Mesenchymal stem cell (in vitro differentiated cells and primary cell): ENCODE data around the gene SRGAP2B.
"Not testable (repeated sequence)": the region's sequence is repeated elsewhere in the genome, so short reads cannot be mapped to it uniquely, and the experiment has no call there.

Experiments
- DNase-seq: peaks from one replicate; pipeline ENCODE4 v3.0.0-alpha.2; 2013
- H2AFZ ChIP-seq: one replicate; pipeline ENCODE4 v1.6.1; 2013; ENCODE audit warnings: low read depth, mild to moderate bottlenecking, control low read depth, inconsistent platforms, low read length, moderate library complexity
- H2AK5ac ChIP-seq: 2 replicates; pipeline ENCODE4 v1.6.1; 2013; ENCODE audit warnings: low read length, moderate library complexity, mild to moderate bottlenecking, inconsistent platforms; ENCODE audit not compliant: severe bottlenecking
- H2BK120ac ChIP-seq: one replicate; pipeline ENCODE4 v1.6.1; 2013; ENCODE audit warnings: low read depth, mild to moderate bottlenecking, inconsistent platforms, low read length, moderate library complexity
- H2BK12ac ChIP-seq, 2 experiments: one replicate each; pipeline ENCODE4 v1.6.1; 2013; ENCODE audit warnings: inconsistent platforms in 2 of 2, low read length in 2 of 2, mild to moderate bottlenecking in 2 of 2, moderate library complexity in 2 of 2, control low read depth in 1 of 2
- H2BK15ac ChIP-seq: one replicate; pipeline ENCODE4 v1.6.1; 2013; ENCODE audit warnings: mild to moderate bottlenecking, low read depth, inconsistent platforms; ENCODE audit not compliant: poor library complexity, severe bottlenecking
- H2BK5ac ChIP-seq: 2 replicates; pipeline ENCODE4 v1.6.1; 2013; ENCODE audit warnings: low read depth, mild to moderate bottlenecking, low read length, control low read depth, inconsistent platforms; ENCODE audit not compliant: poor library complexity, severe bottlenecking
- H3K14ac ChIP-seq, 2 experiments: one replicate each; pipeline ENCODE4 v1.6.1; 2013; ENCODE audit warnings: inconsistent platforms in 2 of 2, low read length in 2 of 2, control low read depth in 1 of 2, mild to moderate bottlenecking in 1 of 2, moderate library complexity in 1 of 2
- H3K18ac ChIP-seq, 2 experiments: one replicate each; pipeline ENCODE4 v1.6.1; 2013; ENCODE audit warnings: inconsistent platforms in 2 of 2, low read length in 2 of 2, control low read depth in 1 of 2, low read depth in 1 of 2, mild to moderate bottlenecking in 1 of 2
- H3K23ac ChIP-seq, 2 experiments: one replicate each; pipeline ENCODE4 v1.6.1; 2013; ENCODE audit warnings: inconsistent platforms in 2 of 2, low read length in 2 of 2, mild to moderate bottlenecking in 2 of 2, moderate library complexity in 2 of 2, control low read depth in 1 of 2
- H3K27ac ChIP-seq: 2 replicates; pipeline ENCODE4 v1.5.1; 2013; ENCODE audit warnings: mild to moderate bottlenecking, moderate library complexity, low read length, control low read depth, inconsistent platforms; ENCODE audit not compliant: poor library complexity, severe bottlenecking
- H3K27me3 ChIP-seq, 2 experiments: 2 replicates each; pipeline versions ENCODE4 v1.6.1 to v1.7.0; 2013; ENCODE audit warnings: low read length in 2 of 2, mild to moderate bottlenecking in 2 of 2, moderate library complexity in 2 of 2, control low read depth in 1 of 2, inconsistent platforms in 1 of 2; ENCODE audit not compliant: control insufficient read depth in 1 of 2, insufficient read depth in 1 of 2
- H3K36me3 ChIP-seq, 2 experiments: 2 replicates each; pipeline versions ENCODE4 v1.6.1 to v1.7.0; 2013; ENCODE audit warnings: low read length in 2 of 2, control low read depth in 1 of 2, inconsistent platforms in 1 of 2, low read depth in 1 of 2, mild to moderate bottlenecking in 1 of 2; ENCODE audit not compliant: insufficient read depth in 2 of 2, control insufficient read depth in 1 of 2
- H3K4ac ChIP-seq, 2 experiments: one replicate each; pipeline ENCODE4 v1.6.1; 2013; ENCODE audit warnings: inconsistent platforms in 2 of 2, low read length in 2 of 2, mild to moderate bottlenecking in 2 of 2, moderate library complexity in 2 of 2, control low read depth in 1 of 2, low read depth in 1 of 2
- H3K4me1 ChIP-seq: 2 replicates; pipeline ENCODE4 v1.6.1; 2013; ENCODE audit warnings: low read depth, low read length, control low read depth; ENCODE audit not compliant: control insufficient read depth, insufficient read depth
- H3K4me2 ChIP-seq: 2 replicates; pipeline ENCODE4 v1.6.1; 2013; ENCODE audit warnings: low read length, mild to moderate bottlenecking, inconsistent platforms; ENCODE audit not compliant: poor library complexity, severe bottlenecking
- H3K4me3 ChIP-seq, 2 experiments: 2 replicates each; pipeline versions ENCODE4 v1.5.1 to v1.7.0; 2013; ENCODE audit warnings: low read length in 2 of 2, mild to moderate bottlenecking in 2 of 2, control low read depth in 1 of 2, low read depth in 1 of 2; ENCODE audit not compliant: insufficient read depth in 1 of 2
- H3K79me1 ChIP-seq: replicated peaks from 2 replicates; pipeline ENCODE4 v1.6.1; 2013; ENCODE audit warnings: mild to moderate bottlenecking, control low read depth, low read length, inconsistent platforms; ENCODE audit not compliant: poor library complexity, severe bottlenecking
- H3K9ac ChIP-seq: 2 replicates; pipeline ENCODE4 v1.7.0; 2013; ENCODE audit warnings: mild to moderate bottlenecking, low read length, moderate library complexity
- H3K9me3 ChIP-seq: 2 replicates; pipeline ENCODE4 v1.7.0; 2013; ENCODE audit warnings: mild to moderate bottlenecking, low read length; ENCODE audit not compliant: control insufficient read depth
- H4K8ac ChIP-seq: one replicate; pipeline ENCODE4 v1.6.1; 2013; ENCODE audit warnings: inconsistent platforms, mild to moderate bottlenecking, low read length, moderate library complexity
- H4K91ac ChIP-seq: one replicate; pipeline ENCODE4 v1.6.1; 2013; ENCODE audit warnings: mild to moderate bottlenecking, low read length, inconsistent platforms
- WGBS: methylation state at CpG from one replicate; pipeline ENCODE4 v1.1.7; 2013; ENCODE audit warnings: mixed read lengths; 5-methylcytosine and 5-hydroxymethylcytosine counted together

SRGAP2B gene

GRCh38 chr1:145065194-145065826 is 29.8 kb downstream of the SRGAP2B start:
- H3K4me3 ChIP-seq, H2BK12ac ChIP-seq, DNase-seq, H2AFZ ChIP-seq, H2BK120ac ChIP-seq, H3K4me1 ChIP-seq, H3K23ac ChIP-seq, H2BK15ac ChIP-seq, H3K4me2 ChIP-seq, H3K18ac ChIP-seq, H3K9me3 ChIP-seq, H3K36me3 ChIP-seq, H3K4ac ChIP-seq, H2AK5ac ChIP-seq, H3K14ac ChIP-seq, H3K79me1 ChIP-seq, H3K9ac ChIP-seq, H2BK5ac ChIP-seq, H4K91ac ChIP-seq, H3K27me3 ChIP-seq, H4K8ac ChIP-seq, H3K27ac ChIP-seq: not testable (repeated sequence)
- WGBS: no CpG with 5 or more reads among the region's 5 CpGs

- H3K27me3 ChIP-seq, H3K18ac ChIP-seq, H2AK5ac ChIP-seq, H2BK5ac ChIP-seq, H3K36me3 ChIP-seq, H2BK120ac ChIP-seq, H2AFZ ChIP-seq, H3K14ac ChIP-seq, DNase-seq, H4K8ac ChIP-seq, H3K4me1 ChIP-seq, H3K27ac ChIP-seq, H2BK15ac ChIP-seq, H2BK12ac ChIP-seq, H3K23ac ChIP-seq, H4K91ac ChIP-seq, H3K4ac ChIP-seq, H3K9ac ChIP-seq, H3K4me3 ChIP-seq, H3K4me2 ChIP-seq, H3K9me3 ChIP-seq, H3K79me1 ChIP-seq: not testable (repeated sequence)
- no CpG with 5 or more reads among the region's 2 CpGs for WGBS
Observed at GRCh38 chr1:145063941-145064648, 31.0 kb downstream of the SRGAP2B start.

- not testable (repeated sequence) for H3K14ac ChIP-seq, H3K36me3 ChIP-seq, H3K23ac ChIP-seq, H3K27me3 ChIP-seq, H3K9me3 ChIP-seq, H4K91ac ChIP-seq, H2BK12ac ChIP-seq, H3K4me3 ChIP-seq, H3K27ac ChIP-seq, H3K18ac ChIP-seq, DNase-seq, H3K4me1 ChIP-seq, H3K4ac ChIP-seq, H2BK120ac ChIP-seq, H2AFZ ChIP-seq, H4K8ac ChIP-seq, H2BK15ac ChIP-seq, H3K79me1 ChIP-seq, H3K9ac ChIP-seq, H2BK5ac ChIP-seq, H3K4me2 ChIP-seq, H2AK5ac ChIP-seq
- no CpG with 5 or more reads among the region's 2 CpGs for WGBS
Observed at GRCh38 chr1:145063285-145063684, 31.8 kb downstream of the SRGAP2B start.

GRCh38 chr1:145058184-145058583 is 36.9 kb downstream of the SRGAP2B start:
- H2AK5ac ChIP-seq, H3K18ac ChIP-seq: not testable (repeated sequence)
- no CpG with 5 or more reads among the region's 3 CpGs for WGBS

More at GRCh38 chr1:145058184-145058583, 36.9 kb downstream of the SRGAP2B start:
- not testable (repeated sequence) for H3K4me1 ChIP-seq, H3K27ac ChIP-seq, H4K91ac ChIP-seq, H3K9ac ChIP-seq, H3K4me3 ChIP-seq, H2BK15ac ChIP-seq, H3K4ac ChIP-seq, H3K23ac ChIP-seq, DNase-seq, H2AFZ ChIP-seq, H3K9me3 ChIP-seq, H3K36me3 ChIP-seq, H3K27me3 ChIP-seq, H2BK12ac ChIP-seq, H2BK5ac ChIP-seq, H3K79me1 ChIP-seq, H2BK120ac ChIP-seq, H3K4me2 ChIP-seq, H4K8ac ChIP-seq, H3K14ac ChIP-seq
